Left lung (tissue), 10 donors: ENCODE results near the gene FMN1. TPM values are rescaled to one million over a fixed set of nuclear protein-coding genes. Genes with fewer than 3 reads are reported as not detected.

ENCODE experiments used
- ATAC-seq: fragments of 200-7000 bp; cut with Tn5 transposase; one replicate; pipeline ENCODE4 v1.9.1; 2020; ENCODE audit warnings: moderate library complexity
- DNase-seq, 4 donors: peaks; one replicate each; pipeline ENCODE4 v3.0.0-alpha.2; 2013 to 2020
- H3K27ac ChIP-seq, 2 donors: fragments of 200-600 bp; sonication (generic) in 1 of 2; one replicate each; pipeline versions ENCODE4 v1.5.0 to v1.8.0; 2020 to 2021
- H3K27me3 ChIP-seq, 2 donors: fragments of 200-600 bp; sonication (generic) in 1 of 2; one replicate each; pipeline versions ENCODE4 v1.5.0 to v1.8.0; 2020 to 2021
- H3K36me3 ChIP-seq, 2 donors: fragments of 200-600 bp; sonication (generic) in 1 of 2; one replicate each; pipeline versions ENCODE4 v1.5.0 to v1.8.0; 2020 to 2021
- H3K4me1 ChIP-seq, 2 donors: fragments of 200-600 bp; one replicate each; pipeline ENCODE4 v1.8.0; 2021
- H3K4me3 ChIP-seq, 2 donors: fragments of 200-600 bp; sonication (generic) in 1 of 2; one replicate each; pipeline versions ENCODE4 v1.5.0 to v1.8.0; 2020 to 2021; ENCODE audit warnings: mild to moderate bottlenecking in 1 of 2
- H3K9me3 ChIP-seq, 2 donors: fragments of 200-600 bp; sonication (generic) in 1 of 2; one replicate each; pipeline versions ENCODE4 v1.5.0 to v1.8.0; 2020 to 2021
- CTCF ChIP-seq, 2 donors: fragments of 200-600 bp; sonication (generic) in 1 of 2; IDR thresholded peaks; one replicate each; pipeline versions ENCODE4 v1.5.0 to v1.8.0; 2021; ENCODE audit warnings: antibody characterized with exemption in 2 of 2
- intact Hi-C, 2 donors: fragments of 100-400 bp; cut with DNase I; formaldehyde crosslinking; loops; one replicate each; pipeline versions ENCODE4 v1.11.2 to v1.14.2; 2022
- polyA plus RNA-seq, 6 donors: library from polyadenylated mRNA; unstranded; fragments of 120-200 nt; gene quantifications; one replicate each; pipeline ENCODE4 v1.2.1, GENCODE V29; 2013; ENCODE audit not compliant: insufficient read length in 6 of 6
- total RNA-seq, 2 donors: library from RNA; stranded (reverse); fragmentation: NEBNext Ultra II Directional; extraction: Animal tissue kit (Norgen Biotek cat#: 25700); gene quantifications; one replicate each; pipeline ENCODE4 v1.2.1, GENCODE V29; 2021
- donor health status: DM: no; HTN: yes; CAD: no.
- donor health status: DM: no; HTN: no; CAD: no.

FMN1 gene
- total and polyA plus RNA-seq, 8 donors, result 4.6 to 45.2 (median 8.4) TPM

GRCh38 chr15:33215941-33216872 lies 21.7 kb upstream of the FMN1 start:
- H3K9me3 ChIP-seq, result no peaks in the 10 kb centered on the region
- no peaks in the 10 kb centered on the region for H3K36me3 ChIP-seq
- H3K27me3 ChIP-seq, result no peaks in the 10 kb centered on the region
- TF ChIP-seq CTCF (IDR thresholded peaks at IDR 0.05), result peak; percentile 30 to 43
- peak; percentile 86 for ATAC-seq
- no peaks in the 10 kb centered on the region for H3K4me1 ChIP-seq
- intact Hi-C loops, result no loop called here
- DNase-seq, result no peak
- no peak overlapping the region for H3K4me3 ChIP-seq
- no peak overlapping the region for H3K27ac ChIP-seq

- Histone ChIP-seq H3K9me3 (no peaks in the 10 kb centered on the region), H3K27ac (no peak overlapping the region), H3K4me1 (no peaks in the 10 kb centered on the region), H3K4me3 (no peak overlapping the region), H3K36me3 (no peaks in the 10 kb centered on the region), H3K27me3 (no peaks in the 10 kb centered on the region)
- intact Hi-C loops, result no loop called here
- no peak for TF ChIP-seq CTCF (IDR thresholded peaks at IDR 0.05)
- DNase-seq, result no peak
- no peak for ATAC-seq
Measured at GRCh38 chr15:33211176-33211808, 16.8 kb upstream of the FMN1 start.

- no peaks in the 10 kb centered on the region for H3K27me3 ChIP-seq
- intact Hi-C loops, result no loop called here
- H3K4me1 ChIP-seq, result no peaks in the 10 kb centered on the region
- H3K27ac ChIP-seq, result no peak overlapping the region
- ATAC-seq, result no peak
- no peak for TF ChIP-seq CTCF (IDR thresholded peaks at IDR 0.05)
- no peak for DNase-seq
- H3K36me3 ChIP-seq, result no peaks in the 10 kb centered on the region
- no peaks in the 10 kb centered on the region for H3K9me3 ChIP-seq
- H3K4me3 ChIP-seq, result no peak overlapping the region
Measured at GRCh38 chr15:33209575-33210481, 15.3 kb upstream of the FMN1 start.

GRCh38 chr15:33207646-33208045 lies 13.1 kb upstream of the FMN1 start:
- DNase-seq, result no peak
- H3K9me3 ChIP-seq, result no peaks in the 10 kb centered on the region
- no peaks in the 10 kb centered on the region for H3K36me3 ChIP-seq
- H3K4me3 ChIP-seq, result no peak overlapping the region
- no peak for TF ChIP-seq CTCF (IDR thresholded peaks at IDR 0.05)
- no peaks in the 10 kb centered on the region for H3K27me3 ChIP-seq
- no peak for ATAC-seq
- H3K27ac ChIP-seq, result no peak overlapping the region
- no peaks in the 10 kb centered on the region for H3K4me1 ChIP-seq
- intact Hi-C loops, result no loop called here
